Measurements from ENCODE around the gene BEST1. TPM values are rescaled to one million over a fixed set of nuclear protein-coding genes. Genes with fewer than 3 reads are reported as not detected.

Gene BEST1
- total RNA-seq, 1 experiment from 2014 or later = 0.22 TPM

GRCh38 chr11:61969838-61970662, 19.9 kb downstream of the BEST1 start:
- peaks cover 57% of the 10 kb centered on the region for H3K79me2 ChIP-seq (ENCODE audit: low read length)
- H3K27me3 ChIP-seq (ENCODE audit: low read length) = no peaks in the 10 kb centered on the region
- peak; percentile 76 for DNase-seq
- TF ChIP-seq EZH2phosphoT487 (IDR thresholded peaks at IDR 0.05; ENCODE audit: borderline replicate concordance, low read length) (no peak), EZH2 (IDR thresholded peaks at IDR 0.05; ENCODE audit: low read length, unreplicated experiment) (no peak), CTCF (conservative IDR thresholded peaks at IDR 0.05; ENCODE audit: low read depth, low read length) (no peak)
- H2AFZ ChIP-seq (ENCODE audit: low read length) = no peak overlapping the region
- POLR2A ChIA-PET (ENCODE audit: unreplicated experiment) = interaction anchor here (0.6 to 1.2 kb wide), 3 partner anchors 43 to 248 kb away, joined by 3 read pairs; no protein-coding TSS in a partner anchor
- no peaks in the 10 kb centered on the region for H3K9me3 ChIP-seq (ENCODE audit: low read length)
- peaks cover 12% of the 10 kb centered on the region for H3F3A ChIP-seq (ENCODE audit: low read length, unreplicated experiment)
- peak overlapping the region; percentile 1; the same call in 1 of the 2 replicates for H3K4me3 ChIP-seq (ENCODE audit: low read length)
- intact Hi-C loops (cut with micrococcal nuclease) = loop anchor here (10.0 kb wide), 1 partner anchor 585 kb away; no protein-coding TSS in a partner anchor
- H3K9me2 ChIP-seq (replicated peaks; ENCODE audit: low read length) = no peaks in the 10 kb centered on the region
- CTCF ChIA-PET = interaction anchor here (0.6 to 0.9 kb wide), 2 partner anchors 112 to 223 kb away, joined by 3 read pairs; no protein-coding TSS in a partner anchor
- ATAC-seq = no peak
- H3K36me3 ChIP-seq (ENCODE audit: low read depth, low read length) = peaks cover 19% of the 10 kb centered on the region
- peaks cover 20% of the 10 kb centered on the region for H4K20me1 ChIP-seq (ENCODE audit: low read length)
- H3K4me2 ChIP-seq (ENCODE audit: low read length) = peak overlapping the region; percentile 93
- H3K9ac ChIP-seq (ENCODE audit: low read length) = peak overlapping the region; percentile 67
- peak overlapping the region; percentile 98 for H3K27ac ChIP-seq (ENCODE audit: low read length)
- peaks cover 71% of the 10 kb centered on the region for H3K4me1 ChIP-seq (ENCODE audit: insufficient read depth, low read length)
- BruUV-seq (replicated peaks) = no TSS peak

GRCh38 chr11:61971248-61972111, 21.3 kb downstream of the BEST1 start:
- no TSS peak for BruUV-seq (replicated peaks)
- ChIA-PET CTCF (interaction anchor here (0.6 to 1.5 kb wide), 5 partner anchors 24 to 111 kb away, joined by 3 to 9 read pairs (median 3); no protein-coding TSS in a partner anchor), POLR2A (ENCODE audit: unreplicated experiment) (interaction anchor here (0.6 to 0.9 kb wide), 3 partner anchors 22 to 77 kb away, joined by 3 to 10 read pairs (median 3); no protein-coding TSS in a partner anchor)
- Histone ChIP-seq H2AFZ (ENCODE audit: low read length) (no peak overlapping the region), H3K9me2 (replicated peaks; ENCODE audit: low read length) (no peaks in the 10 kb centered on the region), H3K27me3 (ENCODE audit: low read length) (no peaks in the 10 kb centered on the region), H4K20me1 (ENCODE audit: low read length) (peaks cover 6% of the 10 kb centered on the region), H3K4me1 (ENCODE audit: insufficient read depth, low read length) (peaks cover 79% of the 10 kb centered on the region), H3K79me2 (ENCODE audit: low read length) (peaks cover 43% of the 10 kb centered on the region), H3K27ac (ENCODE audit: low read length) (peak overlapping the region; percentile 98), H3K36me3 (ENCODE audit: low read depth, low read length) (peaks cover 6% of the 10 kb centered on the region), H3K9ac (ENCODE audit: low read length) (peak overlapping the region; percentile 89), H3K9me3 (ENCODE audit: low read length) (no peaks in the 10 kb centered on the region), H3F3A (ENCODE audit: low read length, unreplicated experiment) (peaks cover 12% of the 10 kb centered on the region), H3K4me2 (ENCODE audit: low read length) (peak overlapping the region; percentile 62), H3K4me3 (ENCODE audit: low read length) (no peak overlapping the region)
- intact Hi-C loops (cut with micrococcal nuclease) = loop anchor here (1.0 to 10.0 kb wide), 5 partner anchors 41 to 583 kb away; no protein-coding TSS in a partner anchor
- DNase-seq = peak; percentile 99
- peak; percentile 39 for ATAC-seq
- no peak for TF ChIP-seq EZH2phosphoT487 (IDR thresholded peaks at IDR 0.05; ENCODE audit: borderline replicate concordance, low read length)
- no peak for TF ChIP-seq CTCF (conservative IDR thresholded peaks at IDR 0.05; ENCODE audit: low read depth, low read length)
- no peak for TF ChIP-seq EZH2 (IDR thresholded peaks at IDR 0.05; ENCODE audit: low read length, unreplicated experiment)

All from PC-3 (cell line).